Neural cell (in vitro differentiated cells): Measurements from ENCODE around the gene DIABLO. TPM values are rescaled to one million over a fixed set of nuclear protein-coding genes. Genes with fewer than 3 reads are reported as not detected.
A peak's percentile ranks its signal among the peaks of the same experiment; 100 is the strongest.

ENCODE experiments used
- H2AFZ ChIP-seq: fragments of 200-600, 300-800 bp; sonication (generic), shearing (Covaris generic); 2 replicates; pipeline ENCODE4 v1.6.0; 2014; ENCODE audit warnings: low read depth, mild to moderate bottlenecking, antibody characterized with exemption, low read length, moderate library complexity
- H3F3A ChIP-seq: fragments of 200-600 bp; shearing (Covaris generic); 2 replicates; pipeline ENCODE4 v1.6.1; 2016; ENCODE audit warnings: mild to moderate bottlenecking, moderate library complexity, mixed read lengths, antibody characterized with exemption, low read length; ENCODE audit not compliant: insufficient read depth, poor library complexity, severe bottlenecking
- H3K27ac ChIP-seq: fragments of 200-600, 300-800 bp; sonication (generic), shearing (Covaris generic); 2 replicates; pipeline ENCODE4 v1.5.1; 2014; ENCODE audit warnings: mild to moderate bottlenecking, low read length, moderate library complexity
- H3K27me3 ChIP-seq: fragments of 300-800, 200-600 bp; sonication (generic), shearing (Covaris generic); 2 replicates; pipeline ENCODE4 v1.6.0; 2014; ENCODE audit warnings: mild to moderate bottlenecking, low read depth, low read length, moderate library complexity; ENCODE audit not compliant: insufficient read depth
- H3K36me3 ChIP-seq: fragments of 300-800, 200-600 bp; sonication (generic), shearing (Covaris generic); 2 replicates; pipeline ENCODE4 v1.5.1; 2014; ENCODE audit warnings: mild to moderate bottlenecking, antibody characterized with exemption, low read length, moderate library complexity; ENCODE audit not compliant: insufficient read depth
- H3K4me2 ChIP-seq: fragments of 300-800, 200-600 bp; sonication (generic), shearing (Covaris generic); 2 replicates; pipeline ENCODE4 v1.6.0; 2014; ENCODE audit warnings: mild to moderate bottlenecking, low read length
- H3K4me3 ChIP-seq: fragments of 300-800, 200-600 bp; sonication (generic), shearing (Covaris generic); 2 replicates; pipeline ENCODE4 v1.5.1; 2014; ENCODE audit warnings: mild to moderate bottlenecking, low read length, moderate library complexity
- H3K79me2 ChIP-seq: fragments of 200-600 bp; shearing (Covaris generic); replicated peaks from 2 replicates; pipeline ENCODE4 v1.6.0; 2014; ENCODE audit warnings: mild to moderate bottlenecking, low read length, moderate library complexity; ENCODE audit not compliant: insufficient read depth
- H3K9ac ChIP-seq: fragments of 300-800, 200-600 bp; sonication (generic), shearing (Covaris generic); 2 replicates; pipeline ENCODE4 v1.6.1; 2016; ENCODE audit warnings: mild to moderate bottlenecking, low read length, mixed read lengths
- H3K9me2 ChIP-seq: fragments of 200-600 bp; shearing (Covaris generic); 2 replicates; pipeline ENCODE4 v1.6.1; 2016; ENCODE audit warnings: mild to moderate bottlenecking, low read length, mixed read lengths; ENCODE audit not compliant: insufficient read depth
- H3K9me3 ChIP-seq: fragments of 200-600, 300-800 bp; sonication (generic), shearing (Covaris generic); 2 replicates; pipeline ENCODE4 v1.6.1; 2016; ENCODE audit warnings: mild to moderate bottlenecking, mixed run types, low read length, moderate library complexity, mixed read lengths
- H4K20me1 ChIP-seq: fragments of 200-600 bp; shearing (Covaris generic); 2 replicates; pipeline ENCODE4 v1.6.1; 2016; ENCODE audit warnings: mild to moderate bottlenecking, mixed run types; ENCODE audit not compliant: insufficient read depth
- EP300 ChIP-seq: fragments of 450-650 bp; conservative IDR thresholded peaks from 2 replicates; pipeline ENCODE4 v1.6.1; 2014; ENCODE audit warnings: antibody characterized with exemption, mild to moderate bottlenecking, moderate library complexity; ENCODE audit not compliant: poor library complexity, severe bottlenecking
- EZH2 ChIP-seq: fragments of 200-600, 300-800 bp; shearing (Covaris generic), sonication (generic); IDR thresholded peaks from 2 replicates; pipeline ENCODE4 v1.6.1; 2014; ENCODE audit warnings: antibody characterized with exemption, low read length, borderline replicate concordance, mild to moderate bottlenecking; ENCODE audit not compliant: insufficient read depth, poor library complexity, severe bottlenecking
- MXI1 ChIP-seq: fragments of 450-650 bp; conservative IDR thresholded peaks from 2 replicates; pipeline ENCODE4 v1.6.1; 2014; ENCODE audit warnings: antibody characterized with exemption, mild to moderate bottlenecking; ENCODE audit not compliant: poor library complexity, severe bottlenecking
- POLR2AphosphoS5 ChIP-seq: IDR thresholded peaks from 2 replicates; pipeline ENCODE4 v1.6.1; 2012
- RAD21 ChIP-seq: fragments of 450-650 bp; conservative IDR thresholded peaks from 2 replicates; pipeline ENCODE4 v1.6.1; 2014; ENCODE audit warnings: antibody characterized with exemption, mild to moderate bottlenecking, moderate library complexity
- SMC3 ChIP-seq: fragments of 450-650 bp; conservative IDR thresholded peaks from 2 replicates; pipeline ENCODE4 v1.6.1; 2014; ENCODE audit warnings: antibody characterized with exemption, mild to moderate bottlenecking, moderate library complexity; ENCODE audit not compliant: poor library complexity
- TAF1 ChIP-seq: IDR thresholded peaks from 2 replicates; pipeline ENCODE4 v1.6.1; 2012; ENCODE audit warnings: low read depth
- polyA minus RNA-seq: library from RNA; depleted of rRNA, polyadenylated mRNA; stranded (reverse); fragments of >200 nt; gene quantifications from 2 replicates; pipeline ENCODE4 v1.2.3, GENCODE V29; 2014
- polyA plus RNA-seq: library from polyadenylated mRNA; depleted of rRNA; stranded (reverse); fragments of >200 nt; gene quantifications from 2 replicates; pipeline ENCODE4 v1.2.3, GENCODE V29; 2014
- TF ChIP-seq, protein P1 (sequence below): IDR thresholded peaks from 2 replicates; pipeline ENCODE4 v1.6.1; 2012; ENCODE audit warnings: borderline replicate concordance
- TF ChIP-seq, protein P2 (sequence below): fragments of 450-650 bp; IDR thresholded peaks from 2 replicates; pipeline ENCODE4 v1.5.1; 2014; ENCODE audit warnings: antibody characterized with exemption, mild to moderate bottlenecking, moderate library complexity; ENCODE audit not compliant: poor library complexity, severe bottlenecking

Gene DIABLO
- 157 and 171 TPM in 2 replicates for polyA plus RNA-seq
- polyA minus RNA-seq, result 100 and 113 TPM in 2 replicates

DNA sequence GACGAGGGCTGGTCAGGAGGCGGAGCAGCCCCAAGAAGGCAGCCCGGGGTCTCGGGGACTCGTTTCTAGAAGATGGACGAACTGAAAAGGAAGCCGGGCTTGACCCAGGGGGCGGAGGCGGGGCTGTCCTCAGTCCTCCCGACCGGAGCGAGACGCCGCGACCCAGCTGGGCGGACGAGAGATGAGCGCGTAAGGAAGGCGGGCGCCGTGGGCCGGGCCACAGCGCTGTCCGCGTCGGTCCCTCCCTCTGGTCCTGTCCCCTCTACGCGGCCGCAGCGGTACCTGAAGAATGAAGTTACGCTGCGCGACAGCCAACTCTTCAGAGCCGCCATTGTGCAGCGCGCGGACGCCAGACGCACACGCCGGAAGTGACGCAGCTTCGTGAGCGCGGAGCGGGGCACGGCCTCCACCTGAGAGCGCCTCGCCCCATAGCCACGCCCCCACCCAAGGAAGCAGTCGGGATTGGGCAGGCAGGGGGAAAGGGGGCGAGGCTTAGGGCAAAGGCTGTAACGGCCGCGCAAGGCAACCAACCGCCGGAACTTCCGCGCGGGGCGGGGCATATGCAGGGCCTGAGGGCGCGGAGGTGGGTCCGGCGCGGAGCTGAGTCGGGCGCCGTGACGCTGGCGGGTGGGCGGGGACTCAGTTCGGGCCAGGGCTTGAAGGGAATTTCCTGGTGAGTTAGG, at the start of gene DIABLO:
Gene DIABLO, minus strand, starts transcription at position 370 of the 683 bp plus-strand sequence. Its CDS starts 38 bp downstream, at position 332.
- no peaks in the 10 kb centered on the region for H4K20me1 ChIP-seq
- no peaks in the 10 kb centered on the region for H3K9me3 ChIP-seq

DNA sequence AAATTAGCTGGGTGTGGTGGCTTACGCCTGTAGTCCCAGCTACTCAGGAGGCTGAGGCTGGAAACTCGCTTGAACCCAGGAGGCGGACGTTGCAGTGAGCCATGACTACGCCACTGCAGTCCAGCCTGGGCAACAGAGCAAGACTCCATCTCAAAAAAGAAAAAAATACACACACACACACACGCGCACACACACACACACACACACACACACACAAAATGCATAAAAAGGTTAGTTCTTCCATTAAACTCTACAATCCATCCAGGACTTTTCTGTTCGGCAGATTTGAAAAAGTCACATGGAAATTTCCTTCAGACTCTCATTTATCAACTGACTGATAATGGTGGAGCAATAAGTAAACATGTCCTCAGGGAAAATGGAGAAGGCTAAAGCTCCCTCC, 49.6 kb upstream of the DIABLO start:
- no peak overlapping the region for H3K4me2 ChIP-seq

More for the DNA sequence above, at the start of gene DIABLO:
- Histone ChIP-seq H3K27ac (peak within 1 kb of the TSS; percentile 93), H2AFZ (peak within 1 kb of the TSS; percentile 67), H3F3A (no peaks in the 10 kb centered on the region), H3K9me2 (no peaks in the 10 kb centered on the region), H3K9ac (peak within 1 kb of the TSS; percentile 92), H3K36me3 (no peaks in the 10 kb centered on the region), H3K27me3 (no peaks in the 10 kb centered on the region), H3K4me3 (peak within 1 kb of the TSS; percentile 83), H3K4me2 (peak within 1 kb of the TSS; percentile 86), H3K79me2 (peaks cover 26% of the 10 kb centered on the region)
- TF ChIP-seq, protein P1, sequence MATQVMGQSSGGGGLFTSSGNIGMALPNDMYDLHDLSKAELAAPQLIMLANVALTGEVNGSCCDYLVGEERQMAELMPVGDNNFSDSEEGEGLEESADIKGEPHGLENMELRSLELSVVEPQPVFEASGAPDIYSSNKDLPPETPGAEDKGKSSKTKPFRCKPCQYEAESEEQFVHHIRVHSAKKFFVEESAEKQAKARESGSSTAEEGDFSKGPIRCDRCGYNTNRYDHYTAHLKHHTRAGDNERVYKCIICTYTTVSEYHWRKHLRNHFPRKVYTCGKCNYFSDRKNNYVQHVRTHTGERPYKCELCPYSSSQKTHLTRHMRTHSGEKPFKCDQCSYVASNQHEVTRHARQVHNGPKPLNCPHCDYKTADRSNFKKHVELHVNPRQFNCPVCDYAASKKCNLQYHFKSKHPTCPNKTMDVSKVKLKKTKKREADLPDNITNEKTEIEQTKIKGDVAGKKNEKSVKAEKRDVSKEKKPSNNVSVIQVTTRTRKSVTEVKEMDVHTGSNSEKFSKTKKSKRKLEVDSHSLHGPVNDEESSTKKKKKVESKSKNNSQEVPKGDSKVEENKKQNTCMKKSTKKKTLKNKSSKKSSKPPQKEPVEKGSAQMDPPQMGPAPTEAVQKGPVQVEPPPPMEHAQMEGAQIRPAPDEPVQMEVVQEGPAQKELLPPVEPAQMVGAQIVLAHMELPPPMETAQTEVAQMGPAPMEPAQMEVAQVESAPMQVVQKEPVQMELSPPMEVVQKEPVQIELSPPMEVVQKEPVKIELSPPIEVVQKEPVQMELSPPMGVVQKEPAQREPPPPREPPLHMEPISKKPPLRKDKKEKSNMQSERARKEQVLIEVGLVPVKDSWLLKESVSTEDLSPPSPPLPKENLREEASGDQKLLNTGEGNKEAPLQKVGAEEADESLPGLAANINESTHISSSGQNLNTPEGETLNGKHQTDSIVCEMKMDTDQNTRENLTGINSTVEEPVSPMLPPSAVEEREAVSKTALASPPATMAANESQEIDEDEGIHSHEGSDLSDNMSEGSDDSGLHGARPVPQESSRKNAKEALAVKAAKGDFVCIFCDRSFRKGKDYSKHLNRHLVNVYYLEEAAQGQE, result peak; percentile 86
- peak; percentile 50 for TF ChIP-seq MXI1
- peak; percentile 24 for TF ChIP-seq RAD21
- peak; percentile 79 for TF ChIP-seq EP300
- TF ChIP-seq POLR2AphosphoS5, result peak; percentile 99
- TF ChIP-seq, protein P2, sequence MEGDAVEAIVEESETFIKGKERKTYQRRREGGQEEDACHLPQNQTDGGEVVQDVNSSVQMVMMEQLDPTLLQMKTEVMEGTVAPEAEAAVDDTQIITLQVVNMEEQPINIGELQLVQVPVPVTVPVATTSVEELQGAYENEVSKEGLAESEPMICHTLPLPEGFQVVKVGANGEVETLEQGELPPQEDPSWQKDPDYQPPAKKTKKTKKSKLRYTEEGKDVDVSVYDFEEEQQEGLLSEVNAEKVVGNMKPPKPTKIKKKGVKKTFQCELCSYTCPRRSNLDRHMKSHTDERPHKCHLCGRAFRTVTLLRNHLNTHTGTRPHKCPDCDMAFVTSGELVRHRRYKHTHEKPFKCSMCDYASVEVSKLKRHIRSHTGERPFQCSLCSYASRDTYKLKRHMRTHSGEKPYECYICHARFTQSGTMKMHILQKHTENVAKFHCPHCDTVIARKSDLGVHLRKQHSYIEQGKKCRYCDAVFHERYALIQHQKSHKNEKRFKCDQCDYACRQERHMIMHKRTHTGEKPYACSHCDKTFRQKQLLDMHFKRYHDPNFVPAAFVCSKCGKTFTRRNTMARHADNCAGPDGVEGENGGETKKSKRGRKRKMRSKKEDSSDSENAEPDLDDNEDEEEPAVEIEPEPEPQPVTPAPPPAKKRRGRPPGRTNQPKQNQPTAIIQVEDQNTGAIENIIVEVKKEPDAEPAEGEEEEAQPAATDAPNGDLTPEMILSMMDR, result no peak
- peak; percentile 83 for TF ChIP-seq TAF1
- no peak for TF ChIP-seq EZH2
- peak; percentile 48 for TF ChIP-seq SMC3

More for the DNA sequence above, 49.6 kb upstream of the DIABLO start:
- H4K20me1 ChIP-seq, result no peaks in the 10 kb centered on the region
- no peak overlapping the region for H2AFZ ChIP-seq
- TF ChIP-seq SMC3, result no peak
- TF ChIP-seq RAD21, result no peak
- no peaks in the 10 kb centered on the region for H3F3A ChIP-seq
- no peak overlapping the region for H3K27ac ChIP-seq
- H3K79me2 ChIP-seq, result no peaks in the 10 kb centered on the region
- peaks cover 5% of the 10 kb centered on the region for H3K36me3 ChIP-seq
- no peaks in the 10 kb centered on the region for H3K9me3 ChIP-seq
- no peak overlapping the region for H3K9ac ChIP-seq
- H3K4me3 ChIP-seq, result no peak overlapping the region
- H3K9me2 ChIP-seq, result no peaks in the 10 kb centered on the region
- no peaks in the 10 kb centered on the region for H3K27me3 ChIP-seq
